Measurements from ENCODE around the gene SRSF9. TPM values are rescaled to one million over a fixed set of nuclear protein-coding genes. Genes with fewer than 3 reads are reported as not detected.

SRSF9 gene, protein sequence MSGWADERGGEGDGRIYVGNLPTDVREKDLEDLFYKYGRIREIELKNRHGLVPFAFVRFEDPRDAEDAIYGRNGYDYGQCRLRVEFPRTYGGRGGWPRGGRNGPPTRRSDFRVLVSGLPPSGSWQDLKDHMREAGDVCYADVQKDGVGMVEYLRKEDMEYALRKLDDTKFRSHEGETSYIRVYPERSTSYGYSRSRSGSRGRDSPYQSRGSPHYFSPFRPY
- total RNA-seq (2012; rRNA removed) (102 and 196 TPM in 2 replicates), polyA plus RNA-seq (2012; rRNA removed) (132 and 143 TPM in 2 replicates), Bru-seq, nascent RNA (percentile 90 among the genes with signal in this experiment), BruChase-seq, experiment 1, labeled RNA remaining after a 6-hour chase (percentile 88 among the genes with signal in this experiment), BruChase-seq, experiment 2, labeled RNA remaining after a 2-hour chase (percentile 77 among the genes with signal in this experiment)
- 145 and 193 TPM in 2 replicates for polyA plus RNA-seq (2012; cell fraction: cytosol; rRNA removed)
- 100 and 179 TPM in 2 replicates for polyA plus RNA-seq (2012; cell fraction: nucleus; rRNA removed; ENCODE audit: low replicate concordance)
- long read RNA-seq, transcript SRSF9-201 (4 exons, 1,201 nt) = major isoform, 206 of 223 reads
- long read RNA-seq, partial matches to known transcripts = 0 of 223 reads
- long read RNA-seq, other reads (novel, unspliced or antisense) = 10 of 223 reads

DNA sequence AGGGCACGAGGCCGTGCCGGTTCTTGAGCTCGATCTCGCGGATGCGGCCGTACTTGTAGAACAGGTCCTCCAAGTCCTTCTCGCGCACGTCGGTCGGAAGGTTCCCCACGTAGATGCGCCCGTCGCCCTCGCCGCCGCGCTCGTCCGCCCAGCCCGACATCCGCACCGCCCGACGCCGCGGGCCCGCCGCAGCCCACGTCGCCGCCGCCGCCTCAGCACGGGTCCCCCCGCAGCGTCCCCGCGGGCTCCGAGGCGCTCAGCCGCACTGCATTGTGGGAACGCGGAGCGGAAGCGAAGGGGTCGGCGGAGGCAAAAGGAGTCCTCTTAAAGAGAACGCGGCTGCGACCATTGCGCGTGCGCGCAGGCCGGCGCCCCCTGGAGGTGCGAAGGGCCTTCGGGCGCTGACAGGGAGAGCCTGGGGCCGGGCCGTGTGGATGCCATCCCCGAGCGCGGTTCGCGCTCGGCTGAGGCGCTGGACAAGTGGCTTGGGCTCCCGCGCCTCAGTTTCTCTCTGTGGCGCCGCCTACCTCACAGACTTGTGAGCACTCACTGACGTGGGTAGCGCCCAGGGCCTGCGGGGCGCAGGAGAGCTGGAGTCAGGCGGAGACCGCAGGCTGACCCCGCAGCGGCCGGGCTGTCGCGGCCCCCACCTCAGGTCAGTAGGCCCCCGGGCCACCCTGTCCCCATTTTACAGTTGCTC is at the start of gene SRSF9:
TSS of gene SRSF9 (minus strand) at position 299 of the 700 bp plus-strand sequence. CDS start at position 160, 139 bp downstream.
- POLR2A ChIA-PET (ENCODE audit: unreplicated experiment) = no interaction called here
- peak within 1 kb of the TSS; percentile 84 for H2BK5ac ChIP-seq (ENCODE audit: low read depth, low read length, poor library complexity, severe bottlenecking)
- 0% methylated on average over 48 of the region's 88 CpGs; no CpG with 5 or more reads in 1 of the 2 experiments for WGBS, 2 experiments (ENCODE audit: extremely low coverage in 2 of 2, insufficient read length in 1 of 2)

More for the DNA sequence above, at the start of gene SRSF9:
- Histone ChIP-seq H2BK20ac (ENCODE audit: low read depth, low read length) (no peak within 1 kb of the TSS), H4K5ac (ENCODE audit: low read depth, low read length) (peak within 1 kb of the TSS; percentile 61), H2AFZ (replicated peaks; ENCODE audit: low read length, poor library complexity) (peak within 1 kb of the TSS; percentile 98), H4K20me1 (ENCODE audit: insufficient read depth, low read length) (peaks cover 44% of the 10 kb centered on the region), H3K9me3 (ENCODE audit: control insufficient read depth, insufficient read depth, low read length) (no peaks in the 10 kb centered on the region), H3K9ac (ENCODE audit: low read depth, low read length) (peak within 1 kb of the TSS; percentile 77), H2AK9ac (replicated peaks; ENCODE audit: low read depth, low read length, poor library complexity) (peak within 1 kb of the TSS; percentile 97), H3K4me3 (ENCODE audit: insufficient read depth, low read depth, low read length) (peak within 1 kb of the TSS; percentile 80), H4K8ac (ENCODE audit: low read depth in 2 of 2, low read length in 2 of 2) (peak within 1 kb of the TSS; percentile 74 to 92), H2BK15ac (ENCODE audit: low read depth, low read length) (peak within 1 kb of the TSS; percentile 1; the same call in 1 of the 3 replicates), H3K18ac (ENCODE audit: low read depth, low read length) (peak within 1 kb of the TSS; percentile 51), H4K91ac (ENCODE audit: insufficient read depth, low read depth, low read length) (peak within 1 kb of the TSS; percentile 70), H2BK120ac (ENCODE audit: low read depth, low read length) (peak within 1 kb of the TSS; percentile 44; the same call in 1 of the 2 replicates), H3K4me2 (ENCODE audit: low read depth, low read length) (peak within 1 kb of the TSS; percentile 97), H3K79me1 (ENCODE audit: low read depth in 1 of 2, low read length in 2 of 2) (peaks cover 11 to 55% of the 10 kb centered on the region in 2 experiments), H3K27me3 (ENCODE audit: control insufficient read depth, insufficient read depth, low read length) (no peaks in the 10 kb centered on the region), H3K23ac (ENCODE audit: low read depth, low read length) (peak within 1 kb of the TSS; percentile 91), H3K14ac (replicated peaks; ENCODE audit: low read depth, low read length) (peak within 1 kb of the TSS; percentile 82), H3K4ac (ENCODE audit: low read depth, low read length) (peak within 1 kb of the TSS; percentile 95), H3K4me1 (ENCODE audit: control insufficient read depth, insufficient read depth, low read length) (peaks cover 4% of the 10 kb centered on the region; the same call in 1 of the 2 replicates), H2AK5ac (ENCODE audit: low read depth, low read length) (peak within 1 kb of the TSS; percentile 71), H3K36me3 (ENCODE audit: control insufficient read depth, insufficient read depth, low read length) (peaks cover 15% of the 10 kb centered on the region), H3K56ac (ENCODE audit: extremely low read depth, insufficient read depth, low read length) (peak within 1 kb of the TSS; percentile 70), H3K27ac (ENCODE audit: insufficient read depth, low read length) (peak within 1 kb of the TSS; percentile 91), H3K9me1 (ENCODE audit: insufficient read depth, low read length) (no peaks in the 10 kb centered on the region; the same call in 1 of the 2 replicates)
- CTCF ChIA-PET = no interaction called here
- peak; percentile 96 for DNase-seq
- peak; percentile 57; the same call in 1 of the 2 replicates for TF ChIP-seq MXI1 (IDR thresholded peaks at IDR 0.05; ENCODE audit: borderline replicate concordance, low read depth, low read length)
- peak; percentile 25; the same call in 1 of the 2 replicates for TF ChIP-seq SMC3 (IDR thresholded peaks at IDR 0.05; ENCODE audit: low read depth, low read length)
- TF ChIP-seq, protein P1, sequence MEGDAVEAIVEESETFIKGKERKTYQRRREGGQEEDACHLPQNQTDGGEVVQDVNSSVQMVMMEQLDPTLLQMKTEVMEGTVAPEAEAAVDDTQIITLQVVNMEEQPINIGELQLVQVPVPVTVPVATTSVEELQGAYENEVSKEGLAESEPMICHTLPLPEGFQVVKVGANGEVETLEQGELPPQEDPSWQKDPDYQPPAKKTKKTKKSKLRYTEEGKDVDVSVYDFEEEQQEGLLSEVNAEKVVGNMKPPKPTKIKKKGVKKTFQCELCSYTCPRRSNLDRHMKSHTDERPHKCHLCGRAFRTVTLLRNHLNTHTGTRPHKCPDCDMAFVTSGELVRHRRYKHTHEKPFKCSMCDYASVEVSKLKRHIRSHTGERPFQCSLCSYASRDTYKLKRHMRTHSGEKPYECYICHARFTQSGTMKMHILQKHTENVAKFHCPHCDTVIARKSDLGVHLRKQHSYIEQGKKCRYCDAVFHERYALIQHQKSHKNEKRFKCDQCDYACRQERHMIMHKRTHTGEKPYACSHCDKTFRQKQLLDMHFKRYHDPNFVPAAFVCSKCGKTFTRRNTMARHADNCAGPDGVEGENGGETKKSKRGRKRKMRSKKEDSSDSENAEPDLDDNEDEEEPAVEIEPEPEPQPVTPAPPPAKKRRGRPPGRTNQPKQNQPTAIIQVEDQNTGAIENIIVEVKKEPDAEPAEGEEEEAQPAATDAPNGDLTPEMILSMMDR (conservative IDR thresholded peaks at IDR 0.05; ENCODE audit: low read depth, low read length) = peak; percentile 98
- TF ChIP-seq, protein P2, sequence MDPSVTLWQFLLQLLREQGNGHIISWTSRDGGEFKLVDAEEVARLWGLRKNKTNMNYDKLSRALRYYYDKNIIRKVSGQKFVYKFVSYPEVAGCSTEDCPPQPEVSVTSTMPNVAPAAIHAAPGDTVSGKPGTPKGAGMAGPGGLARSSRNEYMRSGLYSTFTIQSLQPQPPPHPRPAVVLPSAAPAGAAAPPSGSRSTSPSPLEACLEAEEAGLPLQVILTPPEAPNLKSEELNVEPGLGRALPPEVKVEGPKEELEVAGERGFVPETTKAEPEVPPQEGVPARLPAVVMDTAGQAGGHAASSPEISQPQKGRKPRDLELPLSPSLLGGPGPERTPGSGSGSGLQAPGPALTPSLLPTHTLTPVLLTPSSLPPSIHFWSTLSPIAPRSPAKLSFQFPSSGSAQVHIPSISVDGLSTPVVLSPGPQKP (IDR thresholded peaks at IDR 0.05; ENCODE audit: borderline replicate concordance, low read depth, low read length) = no peak
- peak; percentile 72; the same call in 1 of the 2 replicates for TF ChIP-seq MAZ (IDR thresholded peaks at IDR 0.05; ENCODE audit: borderline replicate concordance, low read depth, low read length)
- TF ChIP-seq POLR2A (IDR thresholded peaks at IDR 0.05; ENCODE audit: low read depth, low read length) = peak; percentile 62; the same call in 1 of the 2 replicates
- TF ChIP-seq RAD21 (IDR thresholded peaks at IDR 0.05; ENCODE audit: low read length) = peak; percentile 32; the same call in 1 of the 2 replicates
- TF ChIP-seq BHLHE40 (IDR thresholded peaks at IDR 0.05; ENCODE audit: low read depth, low read length) = peak; percentile 39; the same call in 1 of the 2 replicates
- no peak for TF ChIP-seq NFE2L2 (IDR thresholded peaks at IDR 0.05; ENCODE audit: low read depth, low read length)
- TF ChIP-seq, protein P3, sequence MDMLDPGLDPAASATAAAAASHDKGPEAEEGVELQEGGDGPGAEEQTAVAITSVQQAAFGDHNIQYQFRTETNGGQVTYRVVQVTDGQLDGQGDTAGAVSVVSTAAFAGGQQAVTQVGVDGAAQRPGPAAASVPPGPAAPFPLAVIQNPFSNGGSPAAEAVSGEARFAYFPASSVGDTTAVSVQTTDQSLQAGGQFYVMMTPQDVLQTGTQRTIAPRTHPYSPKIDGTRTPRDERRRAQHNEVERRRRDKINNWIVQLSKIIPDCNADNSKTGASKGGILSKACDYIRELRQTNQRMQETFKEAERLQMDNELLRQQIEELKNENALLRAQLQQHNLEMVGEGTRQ (IDR thresholded peaks at IDR 0.05; ENCODE audit: low read depth, low read length) = no peak
- in situ Hi-C loops (cut with MboI; ENCODE audit: low sequenced_read_pairs) (no loop called here), dilution Hi-C loops (cut with HindIII; ENCODE audit: low sequenced_read_pairs, unreplicated experiment) (no loop called here), intact Hi-C loops (cut with micrococcal nuclease) (loop anchor here (1.0 kb wide), 1 partner anchor 27 kb away; the partner anchor contains the start of gene DYNLL1)
- BruUV-seq (replicated peaks) = no TSS peak
- ATAC-seq (ENCODE audit: low read depth) = peak; percentile 93
